Hindlimb muscle (tissue), 1 donor: ENCODE results near the gene MTARC2. TPM values are rescaled to one million over a fixed set of nuclear protein-coding genes. Genes with fewer than 3 reads are reported as not detected.
"Not testable (repeated sequence)": the region's sequence is repeated elsewhere in the genome, so short reads cannot be mapped to it uniquely, and the experiment has no call there.

Source experiments
- DNase-seq: peaks from one replicate; pipeline ENCODE4 v3.0.0-alpha.2; 2013
- polyA plus RNA-seq: library from polyadenylated mRNA; unstranded; fragments of 120-200 nt; gene quantifications from one replicate; pipeline ENCODE4 v1.2.1, GENCODE V29; 2013; ENCODE audit not compliant: insufficient read length

Gene MTARC2
- polyA plus RNA-seq, 1 donor, result 17.4 TPM

- DNase-seq, result no peak
These were observed 15.5 kb upstream of the MTARC2 start for GRCh38 chr1:220732621-220733020.

- peak; percentile 72 for DNase-seq
These were observed 15.0 kb upstream of the MTARC2 start for GRCh38 chr1:220733086-220733601.

GRCh38 chr1:220734571-220735326, 13.4 kb upstream of the MTARC2 start:
- no peak for DNase-seq

GRCh38 chr1:220736283-220736682, 11.8 kb upstream of the MTARC2 start:
- DNase-seq, result not testable (repeated sequence)

- no peak for DNase-seq
These were observed 6.8 kb upstream of the MTARC2 start for GRCh38 chr1:220741349-220741748.

- no peak for DNase-seq
These were observed 6.3 kb upstream of the MTARC2 start for GRCh38 chr1:220741825-220742224.

GRCh38 chr1:220742520-220742919, 5.6 kb upstream of the MTARC2 start:
- no peak for DNase-seq

- DNase-seq, result peak; percentile 6
These were observed 1.3 kb upstream of the MTARC2 start for GRCh38 chr1:220746851-220747250.

GRCh38 chr1:220747437-220748088, 559 bp upstream of the MTARC2 start:
- DNase-seq, result no peak

GRCh38 chr1:220748936-220749335, 814 bp downstream of the MTARC2 start:
- DNase-seq, result peak; percentile 18

GRCh38 chr1:220750131-220750515, 2.0 kb downstream of the MTARC2 start:
- DNase-seq, result peak; percentile 46

- no peak for DNase-seq
These were observed 3.0 kb downstream of the MTARC2 start for GRCh38 chr1:220751111-220751510.

- no peak for DNase-seq
These were observed 6.2 kb downstream of the MTARC2 start for GRCh38 chr1:220754212-220754917.

- no peak for DNase-seq
These were observed 6.8 kb downstream of the MTARC2 start for GRCh38 chr1:220754918-220755295.

GRCh38 chr1:220755309-220755708, 7.2 kb downstream of the MTARC2 start:
- DNase-seq, result no peak

- no peak for DNase-seq
These were observed 9.3 kb downstream of the MTARC2 start for GRCh38 chr1:220757441-220757840.

GRCh38 chr1:220759147-220759546, 11.0 kb downstream of the MTARC2 start:
- no peak for DNase-seq

GRCh38 chr1:220761688-220762427, 13.7 kb downstream of the MTARC2 start:
- no peak for DNase-seq

GRCh38 chr1:220764757-220765156, 16.6 kb downstream of the MTARC2 start:
- DNase-seq, result no peak

GRCh38 chr1:220767312-220768125, 19.4 kb downstream of the MTARC2 start:
- DNase-seq, result no peak

GRCh38 chr1:220768126-220768601, 20.0 kb downstream of the MTARC2 start:
- DNase-seq, result no peak

- DNase-seq, result no peak
These were observed 21.1 kb downstream of the MTARC2 start for GRCh38 chr1:220769205-220769604.
